Measurements from ENCODE around the gene PTPRN2. TPM values are rescaled to one million over a fixed set of nuclear protein-coding genes. Genes with fewer than 3 reads are reported as not detected.
A peak's percentile ranks its signal among the peaks of the same experiment; 100 is the strongest.
"Not testable (repeated sequence)": the region's sequence is repeated elsewhere in the genome, so short reads cannot be mapped to it uniquely, and the experiment has no call there.

The PTPRN2 gene
- polyA plus RNA-seq, 4 donors: 7.3 to 11.4 (median 8.0) TPM

- no peak for DNase-seq (ENCODE audit: low read depth in 4 of 4, low spot score in 2 of 4)
Measured at GRCh38 chr7:158343936-158344455, 243.6 kb downstream of the PTPRN2 start.

- DNase-seq (ENCODE audit: low read depth in 4 of 4, low spot score in 2 of 4): no peak
Measured at GRCh38 chr7:158343526-158343925, 244.1 kb downstream of the PTPRN2 start.

GRCh38 chr7:158341097-158341496, 246.5 kb downstream of the PTPRN2 start:
- not testable (repeated sequence) for DNase-seq (ENCODE audit: low read depth in 4 of 4, low spot score in 2 of 4)

- not testable (repeated sequence) for DNase-seq (ENCODE audit: low read depth in 4 of 4, low spot score in 2 of 4)
Measured at GRCh38 chr7:158336952-158337351, 250.7 kb downstream of the PTPRN2 start.

- DNase-seq (ENCODE audit: low read depth in 4 of 4, low spot score in 2 of 4): not testable (repeated sequence)
Measured at GRCh38 chr7:158332516-158332915, 255.1 kb downstream of the PTPRN2 start.

- DNase-seq (ENCODE audit: low read depth in 4 of 4, low spot score in 2 of 4): not testable (repeated sequence)
Measured at GRCh38 chr7:158331826-158332450, 255.7 kb downstream of the PTPRN2 start.

- no peak for DNase-seq (ENCODE audit: low read depth in 4 of 4, low spot score in 2 of 4)
Measured at GRCh38 chr7:158329686-158330085, 257.9 kb downstream of the PTPRN2 start.

- no peak for DNase-seq (ENCODE audit: low read depth in 4 of 4, low spot score in 2 of 4)
Measured at GRCh38 chr7:158329014-158329610, 258.5 kb downstream of the PTPRN2 start.

GRCh38 chr7:158328376-158329013, 259.1 kb downstream of the PTPRN2 start:
- DNase-seq (ENCODE audit: low read depth in 4 of 4, low spot score in 2 of 4): no peak

- no peak for DNase-seq (ENCODE audit: low read depth in 4 of 4, low spot score in 2 of 4)
Measured at GRCh38 chr7:158327571-158328180, 259.9 kb downstream of the PTPRN2 start.

- no peak for DNase-seq (ENCODE audit: low read depth in 4 of 4, low spot score in 2 of 4)
Measured at GRCh38 chr7:158327012-158327411, 260.6 kb downstream of the PTPRN2 start.

- DNase-seq (ENCODE audit: low read depth in 4 of 4, low spot score in 2 of 4): peak in 1 of 4 donors; percentile 28
Measured at GRCh38 chr7:158325530-158326381, 261.9 kb downstream of the PTPRN2 start.

- no peak for DNase-seq (ENCODE audit: low read depth in 4 of 4, low spot score in 2 of 4)
Measured at GRCh38 chr7:158324397-158325360, 262.9 kb downstream of the PTPRN2 start.

- no peak for DNase-seq (ENCODE audit: low read depth in 4 of 4, low spot score in 2 of 4)
Measured at GRCh38 chr7:158323741-158324396, 263.8 kb downstream of the PTPRN2 start.

- no peak for DNase-seq (ENCODE audit: low read depth in 4 of 4, low spot score in 2 of 4)
Measured at GRCh38 chr7:158322616-158323530, 264.8 kb downstream of the PTPRN2 start.

GRCh38 chr7:158321936-158322615, 265.5 kb downstream of the PTPRN2 start:
- DNase-seq (ENCODE audit: low read depth in 4 of 4, low spot score in 2 of 4): no peak

- DNase-seq (ENCODE audit: low read depth in 4 of 4, low spot score in 2 of 4): no peak
Measured at GRCh38 chr7:158321056-158321700, 266.4 kb downstream of the PTPRN2 start.

Measured in left renal cortex interstitium (tissue), 4 donors.